ENCODE data around the gene ADIPOR2. TPM values are rescaled to one million over a fixed set of nuclear protein-coding genes. Genes with fewer than 3 reads are reported as not detected.

The ADIPOR2 gene
- total and polyA plus RNA-seq, 2 experiments from 2014 or later: 5.8 to 25.7 TPM

- H3K4me3 ChIP-seq: no peak overlapping the region
- H3K4me1 ChIP-seq (ENCODE audit: low read depth): no peaks in the 10 kb centered on the region
- H3K27ac ChIP-seq: no peak overlapping the region
- no peaks in the 10 kb centered on the region for H3K9me3 ChIP-seq (ENCODE audit: low read depth)
- no peaks in the 10 kb centered on the region for H3K36me3 ChIP-seq
- TF ChIP-seq, protein P1, sequence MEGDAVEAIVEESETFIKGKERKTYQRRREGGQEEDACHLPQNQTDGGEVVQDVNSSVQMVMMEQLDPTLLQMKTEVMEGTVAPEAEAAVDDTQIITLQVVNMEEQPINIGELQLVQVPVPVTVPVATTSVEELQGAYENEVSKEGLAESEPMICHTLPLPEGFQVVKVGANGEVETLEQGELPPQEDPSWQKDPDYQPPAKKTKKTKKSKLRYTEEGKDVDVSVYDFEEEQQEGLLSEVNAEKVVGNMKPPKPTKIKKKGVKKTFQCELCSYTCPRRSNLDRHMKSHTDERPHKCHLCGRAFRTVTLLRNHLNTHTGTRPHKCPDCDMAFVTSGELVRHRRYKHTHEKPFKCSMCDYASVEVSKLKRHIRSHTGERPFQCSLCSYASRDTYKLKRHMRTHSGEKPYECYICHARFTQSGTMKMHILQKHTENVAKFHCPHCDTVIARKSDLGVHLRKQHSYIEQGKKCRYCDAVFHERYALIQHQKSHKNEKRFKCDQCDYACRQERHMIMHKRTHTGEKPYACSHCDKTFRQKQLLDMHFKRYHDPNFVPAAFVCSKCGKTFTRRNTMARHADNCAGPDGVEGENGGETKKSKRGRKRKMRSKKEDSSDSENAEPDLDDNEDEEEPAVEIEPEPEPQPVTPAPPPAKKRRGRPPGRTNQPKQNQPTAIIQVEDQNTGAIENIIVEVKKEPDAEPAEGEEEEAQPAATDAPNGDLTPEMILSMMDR (IDR thresholded peaks at IDR 0.05; ENCODE audit: low read depth, low read length): no peak
- peak in 1 of 2 donors; percentile 70 for DNase-seq (ENCODE audit: low read depth in 1 of 2, low spot score in 1 of 2)
- no peaks in the 10 kb centered on the region for H3K27me3 ChIP-seq
Observed at GRCh38 chr12:1810201-1810930, 119.5 kb downstream of the ADIPOR2 start.

GRCh38 chr12:1810931-1811280, 120.0 kb downstream of the ADIPOR2 start:
- Histone ChIP-seq H3K27ac (no peak overlapping the region), H3K9me3 (ENCODE audit: low read depth) (no peaks in the 10 kb centered on the region), H3K27me3 (no peaks in the 10 kb centered on the region), H3K4me1 (ENCODE audit: low read depth) (no peaks in the 10 kb centered on the region), H3K4me3 (no peak overlapping the region), H3K36me3 (no peaks in the 10 kb centered on the region)
- TF ChIP-seq, protein P1 (IDR thresholded peaks at IDR 0.05; ENCODE audit: low read depth, low read length): no peak
- DNase-seq (ENCODE audit: low read depth in 1 of 2, low spot score in 1 of 2): no peak

DNA sequence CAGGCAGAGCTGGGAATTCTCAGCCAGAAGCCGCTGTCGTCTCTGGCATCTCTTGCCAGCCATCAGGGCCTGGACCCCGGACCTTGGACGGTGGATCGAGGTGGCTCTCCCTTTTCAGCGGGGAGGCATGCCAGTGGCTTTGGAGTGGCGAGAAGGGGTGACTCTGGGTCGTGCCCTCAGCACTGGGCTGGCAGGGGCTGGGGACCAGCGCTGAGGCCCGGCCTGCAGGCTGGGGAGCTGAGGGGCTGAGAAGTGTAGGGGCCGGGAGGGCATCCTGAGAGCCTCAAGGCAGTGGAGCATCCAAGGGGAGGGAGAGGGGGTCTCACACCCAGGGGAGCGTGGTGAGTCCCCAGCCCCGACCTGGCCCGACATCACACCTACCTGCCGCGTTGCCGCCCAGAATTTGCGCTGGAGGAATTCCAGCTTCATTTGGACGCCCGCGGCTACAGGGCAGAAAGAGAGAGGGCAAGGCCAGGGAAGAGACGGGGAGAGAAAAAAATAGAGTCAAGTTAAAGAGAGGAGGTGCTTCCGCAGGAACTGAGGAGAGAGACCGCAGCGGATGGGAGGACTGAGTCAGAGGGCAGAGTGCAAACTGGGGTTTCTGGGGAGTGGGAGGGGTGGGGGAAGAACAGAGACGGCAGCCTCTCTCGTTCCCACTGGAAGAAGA, 120.5 kb downstream of the ADIPOR2 start:
- H3K4me1 ChIP-seq (ENCODE audit: low read depth): no peaks in the 10 kb centered on the region
- DNase-seq (ENCODE audit: low read depth in 1 of 2, low spot score in 1 of 2): peak in 1 of 2 donors; percentile 69
- no peak overlapping the region for H3K4me3 ChIP-seq
- H3K36me3 ChIP-seq: no peaks in the 10 kb centered on the region
- no peaks in the 10 kb centered on the region for H3K9me3 ChIP-seq (ENCODE audit: low read depth)
- H3K27me3 ChIP-seq: no peaks in the 10 kb centered on the region
- TF ChIP-seq, protein P1 (IDR thresholded peaks at IDR 0.05; ENCODE audit: low read depth, low read length): no peak
- no peak overlapping the region for H3K27ac ChIP-seq

GRCh38 chr12:1811948-1812291, 121.0 kb downstream of the ADIPOR2 start:
- Histone ChIP-seq H3K4me1 (ENCODE audit: low read depth) (no peaks in the 10 kb centered on the region), H3K36me3 (no peaks in the 10 kb centered on the region), H3K27ac (no peak overlapping the region), H3K9me3 (ENCODE audit: low read depth) (no peaks in the 10 kb centered on the region), H3K27me3 (no peaks in the 10 kb centered on the region), H3K4me3 (no peak overlapping the region)
- no peak for DNase-seq (ENCODE audit: low read depth in 1 of 2, low spot score in 1 of 2)
- TF ChIP-seq, protein P1 (IDR thresholded peaks at IDR 0.05; ENCODE audit: low read depth, low read length): no peak

- TF ChIP-seq, protein P1 (IDR thresholded peaks at IDR 0.05; ENCODE audit: low read depth, low read length): no peak
- H3K4me3 ChIP-seq: no peak overlapping the region
- peak in 1 of 2 donors; percentile 83 for DNase-seq (ENCODE audit: low read depth in 1 of 2, low spot score in 1 of 2)
Observed at GRCh38 chr12:1812650-1813302, 121.9 kb downstream of the ADIPOR2 start.

More at GRCh38 chr12:1812650-1813302, 121.9 kb downstream of the ADIPOR2 start:
- Histone ChIP-seq H3K36me3 (no peaks in the 10 kb centered on the region), H3K27me3 (no peaks in the 10 kb centered on the region), H3K27ac (no peak overlapping the region), H3K9me3 (ENCODE audit: low read depth) (no peaks in the 10 kb centered on the region), H3K4me1 (ENCODE audit: low read depth) (no peaks in the 10 kb centered on the region)
